Testis (tissue), 3 donors: Measurements from ENCODE around the gene HEXD. TPM values are rescaled to one million over a fixed set of nuclear protein-coding genes. Genes with fewer than 3 reads are reported as not detected.
A peak's percentile ranks its signal among the peaks of the same experiment; 100 is the strongest.
"Not testable (repeated sequence)": the region's sequence is repeated elsewhere in the genome, so short reads cannot be mapped to it uniquely, and the experiment has no call there.

Experiments used
- DNase-seq: peaks from one replicate; pipeline ENCODE4 v3.0.0-alpha.2; 2019
- H3K27ac ChIP-seq, 2 donors: fragments of 200-600 bp; sonication (generic); one replicate each; pipeline ENCODE4 v1.5.1; 2019
- H3K27me3 ChIP-seq: fragments of 200-600 bp; sonication (generic); one replicate; pipeline ENCODE4 v1.5.1; 2019
- H3K36me3 ChIP-seq: fragments of 200-600 bp; sonication (generic); one replicate; pipeline ENCODE4 v1.5.1; 2017; ENCODE audit warnings: low read depth; ENCODE audit errors: missing control alignments
- H3K4me1 ChIP-seq: fragments of 200-600 bp; sonication (generic); one replicate; pipeline ENCODE4 v1.5.1; 2019
- H3K4me3 ChIP-seq, 2 donors: fragments of 200-600 bp; sonication (generic); one replicate each; pipeline ENCODE4 v1.5.1; 2017 to 2019
- H3K9me3 ChIP-seq: fragments of 200-600 bp; sonication (generic); one replicate; pipeline ENCODE4 v1.5.1; 2017
- POLR2A ChIP-seq: fragments of 450-650 bp; IDR thresholded peaks from one replicate; pipeline ENCODE4 v1.6.1; 2017; ENCODE audit warnings: antibody characterized with exemption, mild to moderate bottlenecking, moderate library complexity
- WGBS, 2 donors: methylation state at CpG; one replicate each; pipeline ENCODE4 v1.1.5; 2018; 5-methylcytosine and 5-hydroxymethylcytosine counted together
- intact Hi-C: fragments of 100-400 bp; cut with DNase I; formaldehyde crosslinking; loops from one replicate; pipeline ENCODE4 v1.15.1; 2023; ENCODE audit warnings: low total_unique reads
- polyA plus RNA-seq: library from polyadenylated mRNA; stranded (reverse); fragments of 350-450 nt; fragmentation: Illumina TruSeq; extraction: RNeasy Lipid Tissue Mini Kit (QIAGEN cat#74804); gene quantifications from one replicate; pipeline ENCODE4 v1.2.3, GENCODE V29; 2014; ENCODE audit warnings: low read depth, low replicate concordance; ENCODE audit not compliant: insufficient read depth
- total RNA-seq, 2 donors: library from RNA; depleted of rRNA; stranded (reverse); fragments of >200 nt; gene quantifications; one replicate each; pipeline ENCODE4 v1.2.3, GENCODE V29; 2016
- TF ChIP-seq, protein P1 (sequence below), 3 experiments: fragments of 450-650 bp in 2 of 3; fragments of 200-600 bp in 1 of 3; sonication (generic) in 1 of 3; IDR thresholded peaks; one replicate each; pipeline ENCODE4 v1.5.1; 2016 to 2019; ENCODE audit warnings: antibody characterized with exemption in 3 of 3, mild to moderate bottlenecking in 2 of 3, moderate library complexity in 1 of 3

The HEXD gene
- total and polyA plus RNA-seq, 3 donors from 2014 or later: 24.4 to 95.3 (median 90.9) TPM

- peak; percentile 49 for TF ChIP-seq POLR2A
- TF ChIP-seq, protein P1, sequence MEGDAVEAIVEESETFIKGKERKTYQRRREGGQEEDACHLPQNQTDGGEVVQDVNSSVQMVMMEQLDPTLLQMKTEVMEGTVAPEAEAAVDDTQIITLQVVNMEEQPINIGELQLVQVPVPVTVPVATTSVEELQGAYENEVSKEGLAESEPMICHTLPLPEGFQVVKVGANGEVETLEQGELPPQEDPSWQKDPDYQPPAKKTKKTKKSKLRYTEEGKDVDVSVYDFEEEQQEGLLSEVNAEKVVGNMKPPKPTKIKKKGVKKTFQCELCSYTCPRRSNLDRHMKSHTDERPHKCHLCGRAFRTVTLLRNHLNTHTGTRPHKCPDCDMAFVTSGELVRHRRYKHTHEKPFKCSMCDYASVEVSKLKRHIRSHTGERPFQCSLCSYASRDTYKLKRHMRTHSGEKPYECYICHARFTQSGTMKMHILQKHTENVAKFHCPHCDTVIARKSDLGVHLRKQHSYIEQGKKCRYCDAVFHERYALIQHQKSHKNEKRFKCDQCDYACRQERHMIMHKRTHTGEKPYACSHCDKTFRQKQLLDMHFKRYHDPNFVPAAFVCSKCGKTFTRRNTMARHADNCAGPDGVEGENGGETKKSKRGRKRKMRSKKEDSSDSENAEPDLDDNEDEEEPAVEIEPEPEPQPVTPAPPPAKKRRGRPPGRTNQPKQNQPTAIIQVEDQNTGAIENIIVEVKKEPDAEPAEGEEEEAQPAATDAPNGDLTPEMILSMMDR (IDR thresholded peaks at IDR 0.05): no peak
- peak within 1 kb of the TSS; percentile 60 to 74 for H3K4me3 ChIP-seq
- H3K27ac ChIP-seq: peak within 1 kb of the TSS; percentile 76 to 89
- no peaks in the 10 kb centered on the region for H3K36me3 ChIP-seq
- intact Hi-C loops: no loop called here
- H3K27me3 ChIP-seq: no peaks in the 10 kb centered on the region
- no peaks in the 10 kb centered on the region for H3K9me3 ChIP-seq
- peaks cover 32% of the 10 kb centered on the region for H3K4me1 ChIP-seq
- WGBS, 2 donors: 0 to 1% methylated on average over 25 to 91 of the region's 91 CpGs
- DNase-seq: peak; percentile 94
Measured at GRCh38 chr17:82450357-82451106, 32.4 kb downstream of the HEXD start, which contains the start of gene CYBC1. Gene CYBC1 (minus strand): TSS chr17:82450752. CDS start chr17:82449254, 1,498 bp downstream.

DNA sequence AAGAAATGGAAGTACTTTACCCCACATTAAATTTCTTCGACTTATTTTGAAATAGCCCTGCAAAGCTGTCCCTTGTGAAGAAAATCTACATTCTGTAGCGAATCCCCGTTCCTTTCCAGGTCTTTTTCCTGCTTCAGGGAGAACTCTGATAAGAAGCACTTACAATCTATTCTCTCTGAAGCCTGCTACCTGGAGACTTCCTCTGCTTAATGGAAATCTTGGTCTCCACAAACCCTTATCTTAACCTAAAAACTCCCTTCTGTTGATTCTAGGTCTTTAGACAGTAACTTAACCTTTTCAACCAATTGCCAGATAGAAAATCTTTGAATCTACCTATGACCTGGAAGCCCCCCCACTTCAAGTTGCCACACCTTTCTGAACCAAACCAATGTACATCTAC, 34.0 kb downstream of the HEXD start:
- intact Hi-C loops: no loop called here
- no peak for DNase-seq
- H3K27me3 ChIP-seq: no peaks in the 10 kb centered on the region
- H3K36me3 ChIP-seq: no peaks in the 10 kb centered on the region
- H3K4me3 ChIP-seq: no peak overlapping the region
- H3K9me3 ChIP-seq: no peaks in the 10 kb centered on the region
- H3K4me1 ChIP-seq: peaks cover 36% of the 10 kb centered on the region
- no peak overlapping the region for H3K27ac ChIP-seq
- TF ChIP-seq, protein P1 (IDR thresholded peaks at IDR 0.05): no peak
- no peak for TF ChIP-seq POLR2A
- 90 to 92% methylated on average over 3 of the region's 3 CpGs for WGBS, 2 donors

GRCh38 chr17:82453151-82453550, 35.0 kb downstream of the HEXD start:
- DNase-seq, H3K27ac ChIP-seq, H3K9me3 ChIP-seq, H3K36me3 ChIP-seq, H3K27me3 ChIP-seq, H3K4me3 ChIP-seq, intact Hi-C loops: not testable (repeated sequence)
- 74 to 80% methylated on average over 7 of the region's 7 CpGs for WGBS, 2 donors
- H3K4me1 ChIP-seq: peaks cover 42% of the 10 kb centered on the region

GRCh38 chr17:82453706-82454105, 35.6 kb downstream of the HEXD start:
- H3K27me3 ChIP-seq, H3K27ac ChIP-seq, H3K4me3 ChIP-seq, H3K9me3 ChIP-seq, H3K36me3 ChIP-seq, DNase-seq, intact Hi-C loops: not testable (repeated sequence)
- peaks cover 42% of the 10 kb centered on the region for H3K4me1 ChIP-seq
- WGBS, 2 donors: 87 to 97% methylated on average over 7 to 21 of the region's 21 CpGs

DNA sequence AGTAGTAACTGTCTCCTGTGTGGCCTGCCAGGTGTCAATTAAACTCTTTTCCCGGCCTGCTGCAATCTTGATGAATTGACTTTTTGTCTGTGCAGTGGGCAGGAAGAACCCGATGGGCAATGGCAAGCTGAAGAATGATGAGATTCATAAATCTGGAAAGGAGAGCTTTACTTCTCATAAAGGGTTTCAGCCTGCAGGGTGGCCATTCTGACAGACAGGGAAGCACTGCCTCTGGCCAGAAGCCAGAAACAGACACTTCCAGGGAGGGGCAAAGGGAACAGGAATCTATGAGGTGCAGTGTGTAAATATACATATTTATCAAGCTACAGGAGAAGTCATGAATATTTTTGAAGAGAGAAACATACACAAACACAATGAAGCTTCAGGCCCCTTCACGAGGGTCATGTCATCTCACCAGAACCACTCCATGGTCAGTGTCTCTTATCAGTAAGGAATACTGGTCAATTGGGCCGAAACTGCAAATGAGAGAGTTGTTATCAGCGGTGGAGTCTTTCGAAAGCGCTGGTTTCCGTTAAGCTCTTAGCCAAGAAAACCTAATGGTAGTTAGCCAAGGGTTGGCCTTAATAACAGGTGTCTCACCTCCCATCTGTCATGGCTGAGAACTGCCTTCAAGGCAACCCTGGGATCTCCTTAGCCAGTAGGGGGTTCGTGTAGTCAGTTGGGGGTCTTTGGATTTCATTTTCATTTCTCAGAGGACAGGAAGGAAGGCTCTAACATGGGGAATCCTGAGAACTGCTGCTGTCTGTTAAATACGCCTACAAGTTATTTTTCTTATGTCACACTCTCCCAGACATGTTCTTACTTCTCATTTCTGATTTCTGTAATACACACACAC, 39.2 kb downstream of the HEXD start:
- 22 to 32% methylated on average over 10 of the region's 10 CpGs for WGBS, 2 donors
- DNase-seq: no peak
- H3K4me1 ChIP-seq: peaks cover 33% of the 10 kb centered on the region

More for the DNA sequence above, 39.2 kb downstream of the HEXD start:
- intact Hi-C loops: no loop called here
- H3K4me3 ChIP-seq: peak overlapping the region; percentile 82 to 96
- TF ChIP-seq POLR2A: no peak
- TF ChIP-seq, protein P1 (IDR thresholded peaks at IDR 0.05): no peak
- no peaks in the 10 kb centered on the region for H3K9me3 ChIP-seq
- no peaks in the 10 kb centered on the region for H3K27me3 ChIP-seq
- no peaks in the 10 kb centered on the region for H3K36me3 ChIP-seq
- H3K27ac ChIP-seq: peak overlapping the region; percentile 100
